Gastroesophageal sphincter (tissue), 4 donors: ENCODE data around the gene EEFSEC. TPM values are rescaled to one million over a fixed set of nuclear protein-coding genes. Genes with fewer than 3 reads are reported as not detected.

ENCODE experiments used
- ATAC-seq: fragments of 150-250 bp; one replicate; pipeline ENCODE4 v1.9.1; 2016; ENCODE audit warnings: mild to moderate bottlenecking, moderate library complexity
- H3K27ac ChIP-seq, 4 donors: fragments of 200-600 bp; sonication (generic) in 3 of 4; 1 replicate in 3 of 4; 2 replicates in 1 of 4; pipeline ENCODE4 v1.5.1; 2016 to 2019
- H3K27me3 ChIP-seq: fragments of 200-600 bp; sonication (generic); one replicate; pipeline ENCODE4 v1.5.1; 2019
- H3K36me3 ChIP-seq, 2 donors: fragments of 200-600 bp; sonication (generic); one replicate each; pipeline ENCODE4 v1.5.1; 2019; ENCODE audit warnings: control low read depth in 1 of 2
- H3K4me1 ChIP-seq, 3 donors: fragments of 200-600 bp; sonication (generic); 1 replicate in 2 of 3; 2 replicates in 1 of 3; pipeline ENCODE4 v1.5.1; 2016 to 2019; ENCODE audit warnings: control low read depth in 2 of 3
- H3K4me3 ChIP-seq, 2 donors: fragments of 200-600 bp; sonication (generic); one replicate each; pipeline ENCODE4 v1.5.1; 2019; ENCODE audit warnings: mild to moderate bottlenecking in 1 of 2, moderate library complexity in 1 of 2
- H3K9me3 ChIP-seq, 3 donors: fragments of 200-600 bp; sonication (generic); one replicate each; pipeline ENCODE4 v1.5.1; 2017 to 2019; ENCODE audit warnings: control low read depth in 2 of 3
- CTCF ChIP-seq, 4 experiments: fragments of 200-600 bp in 2 of 4; fragments of 450-650 bp in 2 of 4; sonication (generic) in 1 of 4; IDR thresholded peaks; one replicate each; pipeline ENCODE4 v1.5.1; 2017 to 2019; ENCODE audit warnings: antibody characterized with exemption in 4 of 4, mild to moderate bottlenecking in 2 of 4, moderate library complexity in 2 of 4
- EP300 ChIP-seq: sonication (generic); formaldehyde crosslinking; IDR thresholded peaks from one replicate; pipeline ENCODE4 v1.6.1; 2017; ENCODE audit warnings: antibody characterized with exemption, mild to moderate bottlenecking
- POLR2A ChIP-seq, 2 donors: fragments of 450-650 bp; IDR thresholded peaks; one replicate each; pipeline ENCODE4 v1.6.1; 2017; ENCODE audit warnings: antibody characterized with exemption in 2 of 2, mild to moderate bottlenecking in 2 of 2, moderate library complexity in 1 of 2
- POLR2AphosphoS5 ChIP-seq: sonication (generic); formaldehyde crosslinking; IDR thresholded peaks from one replicate; pipeline ENCODE4 v1.6.1; 2017; ENCODE audit warnings: antibody characterized with exemption
- WGBS, 2 donors: methylation state at CpG; one replicate each; pipeline ENCODE4 v1.1.5; 2018; ENCODE audit warnings: low coverage in 1 of 2; 5-methylcytosine and 5-hydroxymethylcytosine counted together
- total RNA-seq, 4 donors: library from RNA; depleted of rRNA; stranded (reverse); fragments of >200 nt; gene quantifications; one replicate each; pipeline ENCODE4 v1.1.0, GENCODE V29; 2016

EEFSEC gene
- total RNA-seq, 4 donors from 2014 or later: 5.8 to 16.5 (median 11.4) TPM

DNA sequence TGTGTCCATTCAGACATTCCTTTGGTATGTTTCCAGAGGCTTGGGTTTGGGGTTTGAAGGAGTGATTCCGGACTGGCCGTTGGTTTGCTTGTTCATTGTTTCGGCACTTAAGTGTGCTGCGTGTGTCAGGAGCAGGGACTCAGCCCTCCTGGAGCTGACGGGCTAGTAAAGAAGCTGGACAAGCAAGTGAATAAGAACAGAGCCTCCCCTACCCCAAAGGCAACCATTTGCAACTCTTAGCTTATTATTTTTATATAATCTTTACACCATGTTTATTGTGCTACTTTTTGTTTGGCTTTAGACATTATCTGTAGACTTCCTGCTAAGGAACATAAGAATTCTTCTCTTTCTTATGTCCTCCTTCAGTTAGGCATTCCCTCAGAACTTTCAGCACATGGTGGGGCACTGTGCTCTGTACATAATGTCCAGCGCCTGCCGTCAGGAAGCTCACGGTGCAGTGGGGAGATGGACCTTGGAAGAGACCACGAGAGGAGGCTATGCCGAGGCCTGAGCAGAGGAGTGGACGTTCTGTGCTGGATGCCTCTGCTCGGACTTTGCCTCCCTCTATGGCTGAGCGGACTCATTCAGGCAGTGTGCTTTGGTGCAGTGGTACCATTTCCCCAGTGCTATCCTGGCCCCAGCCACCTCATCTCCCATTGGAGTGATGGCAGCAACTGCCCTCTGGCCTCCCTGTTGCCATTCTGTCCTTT, 65.4 kb downstream of the EEFSEC start:
- no peaks in the 10 kb centered on the region for H3K27me3 ChIP-seq
- H3K36me3 ChIP-seq: peaks cover 0 to 8% of the 10 kb centered on the region in 2 donors
- peaks cover 0 to 9% (median 0%) of the 10 kb centered on the region in 3 donors for H3K4me1 ChIP-seq
- no peak overlapping the region for H3K4me3 ChIP-seq
- no peak overlapping the region for H3K27ac ChIP-seq
- no peak for TF ChIP-seq POLR2A (IDR thresholded peaks at IDR 0.05)
- TF ChIP-seq POLR2AphosphoS5: no peak
- TF ChIP-seq EP300: no peak
- TF ChIP-seq CTCF (IDR thresholded peaks at IDR 0.05): no peak
- peaks cover 0 to 11% (median 0%) of the 10 kb centered on the region in 3 donors for H3K9me3 ChIP-seq
- 72 to 83% methylated on average over 5 to 6 of the region's 13 CpGs for WGBS, 2 donors
- ATAC-seq: no peak

DNA sequence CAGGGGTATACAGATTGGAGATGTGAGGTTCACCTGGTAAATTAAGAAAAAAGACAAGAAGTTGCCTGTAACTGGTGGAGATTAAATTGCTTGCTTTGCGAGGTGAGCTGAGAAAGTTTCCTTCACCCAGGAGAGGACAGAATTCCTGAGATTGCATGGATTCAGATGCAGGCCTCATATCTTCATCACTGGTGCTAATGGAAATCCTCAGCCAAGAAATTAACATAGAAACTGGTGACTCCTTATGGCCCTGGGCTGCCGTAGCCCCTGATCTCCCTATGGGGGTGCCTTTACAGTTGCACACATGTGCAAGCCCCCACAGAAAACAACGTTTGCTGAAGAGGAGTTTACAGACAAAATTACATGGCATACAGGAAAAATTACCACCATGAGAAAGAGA, 68.0 kb downstream of the EEFSEC start:
- Histone ChIP-seq H3K27ac (no peak overlapping the region), H3K9me3 (peaks cover 0 to 11% (median 0%) of the 10 kb centered on the region in 3 donors)

DNA sequence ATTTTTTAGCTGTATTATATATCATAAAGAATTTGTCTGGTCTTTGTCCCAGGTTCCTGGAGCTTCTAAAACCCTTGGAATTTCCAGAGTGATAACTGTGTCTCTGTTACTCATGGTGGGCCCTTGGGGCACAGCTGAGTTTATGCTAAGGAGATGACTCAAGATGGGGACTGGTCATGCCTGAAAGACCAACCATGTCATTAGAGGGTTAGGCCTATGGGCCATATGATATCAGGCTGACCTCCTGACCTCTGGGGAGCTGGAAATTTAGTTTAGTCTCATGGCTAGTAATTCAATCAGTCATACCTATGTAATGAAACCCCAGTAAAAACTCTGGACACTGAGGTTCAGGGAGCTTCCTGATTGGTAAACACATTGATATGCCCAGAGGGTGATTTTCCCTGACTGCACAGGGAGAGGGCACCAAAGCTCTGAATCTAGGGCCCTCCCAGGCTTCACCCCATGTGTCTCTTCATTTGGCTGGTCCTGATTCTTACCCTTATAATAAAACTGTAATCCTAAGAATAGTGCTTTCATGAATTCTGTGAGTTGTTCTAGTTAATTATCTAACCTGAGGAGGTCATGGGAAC, 69.6 kb downstream of the EEFSEC start:
- Histone ChIP-seq H3K9me3 (peaks cover 0 to 11% (median 0%) of the 10 kb centered on the region in 3 donors), H3K36me3 (peaks cover 0 to 8% of the 10 kb centered on the region in 2 donors), H3K27me3 (no peaks in the 10 kb centered on the region), H3K27ac (no peak overlapping the region), H3K4me1 (no peaks in the 10 kb centered on the region), H3K4me3 (no peak overlapping the region)
- no peak for ATAC-seq
- TF ChIP-seq POLR2A (IDR thresholded peaks at IDR 0.05) (no peak), POLR2AphosphoS5 (no peak), EP300 (no peak), CTCF (IDR thresholded peaks at IDR 0.05) (no peak)

More for the DNA sequence above, 68.0 kb downstream of the EEFSEC start:
- Histone ChIP-seq H3K4me3 (no peak overlapping the region), H3K4me1 (peaks cover 0 to under 1% (median 0%) of the 10 kb centered on the region in 3 donors), H3K27me3 (no peaks in the 10 kb centered on the region), H3K36me3 (peaks cover 0 to 8% of the 10 kb centered on the region in 2 donors)
- TF ChIP-seq POLR2A (IDR thresholded peaks at IDR 0.05) (no peak), CTCF (IDR thresholded peaks at IDR 0.05) (no peak), POLR2AphosphoS5 (no peak), EP300 (no peak)
- WGBS, 2 donors: 75 to 92% methylated on average over 1 to 2 of the region's 3 CpGs
- no peak for ATAC-seq

- Histone ChIP-seq H3K9me3 (peaks cover 0 to 11% (median 0%) of the 10 kb centered on the region in 3 donors), H3K4me3 (no peak overlapping the region), H3K36me3 (no peaks in the 10 kb centered on the region), H3K27ac (no peak overlapping the region), H3K27me3 (no peaks in the 10 kb centered on the region), H3K4me1 (peaks cover 0 to 1% (median 0%) of the 10 kb centered on the region in 3 donors)
- WGBS, 2 donors: 0 to 81% methylated on average over 1 to 7 of the region's 8 CpGs
- TF ChIP-seq EP300 (no peak), POLR2A (IDR thresholded peaks at IDR 0.05) (no peak), POLR2AphosphoS5 (no peak), CTCF (IDR thresholded peaks at IDR 0.05) (no peak)
- no peak for ATAC-seq
Measured at GRCh38 chr3:128226186-128226725, 73.0 kb downstream of the EEFSEC start.
